RWPE2 (cell line): ENCODE measurements around the gene PPP1R27.

Experiments used
- ATAC-seq: fragments of 200-7000 bp; cut with Tn5 transposase; 3 replicates; pipeline ENCODE4 v1.9.1; 2021; ENCODE audit warnings: low read depth
- DNase-seq: peaks from one replicate; pipeline ENCODE4 v3.0.0-alpha.2; 2020; ENCODE audit warnings: low spot score
- H3K27ac ChIP-seq: fragments of 450-650 bp; 2 replicates; pipeline ENCODE4 v1.5.1; 2017; ENCODE audit warnings: mild to moderate bottlenecking; ENCODE audit not compliant: poor library complexity, severe bottlenecking
- H3K27me3 ChIP-seq: fragments of 250-450 bp; sonication (Bioruptor Pico); 2 replicates; pipeline ENCODE4 v1.5.1; 2021; ENCODE audit warnings: mild to moderate bottlenecking, moderate library complexity; ENCODE audit not compliant: insufficient read depth, poor library complexity, severe bottlenecking
- H3K36me3 ChIP-seq: fragments of 250-450 bp; sonication (Bioruptor Pico); 2 replicates; pipeline ENCODE4 v1.5.1; 2020; ENCODE audit warnings: low read depth, mild to moderate bottlenecking, moderate library complexity
- H3K4me1 ChIP-seq: fragments of 250-450 bp; sonication (Bioruptor Pico); 2 replicates; pipeline ENCODE4 v1.5.1; 2021; ENCODE audit warnings: mild to moderate bottlenecking, moderate library complexity; ENCODE audit not compliant: insufficient read depth, poor library complexity, severe bottlenecking
- H3K4me3 ChIP-seq: fragments of 250-450 bp; sonication (Bioruptor Pico); 2 replicates; pipeline ENCODE4 v1.5.1; 2021; ENCODE audit warnings: mild to moderate bottlenecking, moderate library complexity; ENCODE audit not compliant: severe bottlenecking
- H3K9me3 ChIP-seq: fragments of 250-450 bp; sonication (Bioruptor Pico); 2 replicates; pipeline ENCODE4 v1.5.1; 2021; ENCODE audit warnings: mild to moderate bottlenecking, moderate library complexity; ENCODE audit not compliant: severe bottlenecking
- TF ChIP-seq, protein P1 (sequence below): fragments of 450-650 bp; IDR thresholded peaks from one replicate; pipeline ENCODE4 v1.5.1; 2017; ENCODE audit warnings: mild to moderate bottlenecking, moderate library complexity; ENCODE audit not compliant: poor library complexity, severe bottlenecking

Gene PPP1R27

DNA sequence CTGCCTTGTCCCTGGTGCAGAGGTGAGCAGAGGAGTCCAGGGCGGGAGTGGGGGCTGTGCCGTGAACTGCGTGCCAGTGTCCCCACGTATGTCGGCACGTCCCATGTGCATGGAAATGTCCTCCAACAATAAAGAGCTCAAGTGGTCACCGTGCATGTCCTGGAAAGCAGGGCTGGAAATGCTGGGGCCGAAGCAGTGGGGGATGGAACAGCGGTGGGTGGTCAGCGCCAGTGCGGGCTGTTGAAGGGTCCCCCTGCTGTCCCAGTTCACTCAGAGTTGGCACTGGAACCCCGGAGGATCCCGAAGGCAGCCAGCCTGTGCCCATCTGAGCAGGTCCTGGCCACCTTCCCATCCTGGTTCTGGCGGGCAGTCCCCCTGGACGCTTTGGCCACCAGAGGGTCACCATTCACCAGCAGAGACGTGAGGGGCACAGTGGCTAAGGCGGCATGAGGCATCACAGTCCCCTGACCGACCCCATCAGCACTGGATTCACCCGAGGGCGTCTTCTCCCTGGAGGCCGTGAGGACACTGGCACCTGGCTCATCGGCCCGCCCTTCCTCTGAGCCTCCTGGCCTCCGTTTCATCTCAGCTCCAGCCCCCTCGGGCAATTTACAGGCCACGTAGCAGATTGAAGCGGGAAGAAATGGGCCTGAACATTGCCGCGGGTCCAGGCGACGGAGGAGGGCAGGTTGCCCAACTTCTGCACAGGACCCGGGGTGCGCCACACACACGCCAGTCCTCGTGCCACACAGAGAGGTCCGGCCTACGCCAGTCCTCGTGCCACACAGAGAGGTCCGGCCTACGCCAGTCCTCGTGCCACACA lies 20.8 kb downstream of the PPP1R27 start:
- Histone ChIP-seq H3K36me3 (no peaks in the 10 kb centered on the region), H3K27ac (no peak overlapping the region), H3K4me1 (no peaks in the 10 kb centered on the region), H3K4me3 (no peak overlapping the region), H3K9me3 (no peaks in the 10 kb centered on the region), H3K27me3 (no peaks in the 10 kb centered on the region)
- TF ChIP-seq, protein P1, sequence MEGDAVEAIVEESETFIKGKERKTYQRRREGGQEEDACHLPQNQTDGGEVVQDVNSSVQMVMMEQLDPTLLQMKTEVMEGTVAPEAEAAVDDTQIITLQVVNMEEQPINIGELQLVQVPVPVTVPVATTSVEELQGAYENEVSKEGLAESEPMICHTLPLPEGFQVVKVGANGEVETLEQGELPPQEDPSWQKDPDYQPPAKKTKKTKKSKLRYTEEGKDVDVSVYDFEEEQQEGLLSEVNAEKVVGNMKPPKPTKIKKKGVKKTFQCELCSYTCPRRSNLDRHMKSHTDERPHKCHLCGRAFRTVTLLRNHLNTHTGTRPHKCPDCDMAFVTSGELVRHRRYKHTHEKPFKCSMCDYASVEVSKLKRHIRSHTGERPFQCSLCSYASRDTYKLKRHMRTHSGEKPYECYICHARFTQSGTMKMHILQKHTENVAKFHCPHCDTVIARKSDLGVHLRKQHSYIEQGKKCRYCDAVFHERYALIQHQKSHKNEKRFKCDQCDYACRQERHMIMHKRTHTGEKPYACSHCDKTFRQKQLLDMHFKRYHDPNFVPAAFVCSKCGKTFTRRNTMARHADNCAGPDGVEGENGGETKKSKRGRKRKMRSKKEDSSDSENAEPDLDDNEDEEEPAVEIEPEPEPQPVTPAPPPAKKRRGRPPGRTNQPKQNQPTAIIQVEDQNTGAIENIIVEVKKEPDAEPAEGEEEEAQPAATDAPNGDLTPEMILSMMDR, result no peak
- DNase-seq, result peak; percentile 69
- no peak for ATAC-seq

DNA sequence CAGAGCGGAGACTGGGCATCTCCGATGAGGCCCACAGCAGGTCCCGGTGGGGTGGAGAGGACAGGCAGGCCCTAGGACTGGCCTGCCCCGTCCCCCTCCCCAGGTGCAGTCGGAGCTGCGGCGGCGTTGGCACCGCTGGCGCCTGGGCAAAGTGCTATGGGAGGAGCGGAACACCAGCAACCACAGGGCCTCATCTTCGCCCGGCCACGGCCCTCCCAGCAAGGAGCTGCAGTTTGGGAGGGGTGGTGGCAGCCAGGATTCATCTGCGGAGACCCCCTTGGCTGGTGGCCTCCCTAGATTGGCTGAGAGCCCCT lies 21.5 kb downstream of the PPP1R27 start:
- DNase-seq (no peak), ATAC-seq (no peak)
- H3K4me3 ChIP-seq, result no peak overlapping the region
- no peaks in the 10 kb centered on the region for H3K36me3 ChIP-seq
- peaks cover 5% of the 10 kb centered on the region for H3K27me3 ChIP-seq
- TF ChIP-seq, protein P1, result no peak
- no peaks in the 10 kb centered on the region for H3K9me3 ChIP-seq
- no peaks in the 10 kb centered on the region for H3K4me1 ChIP-seq
- H3K27ac ChIP-seq, result no peak overlapping the region

- Histone ChIP-seq H3K27me3 (peaks cover 10% of the 10 kb centered on the region), H3K4me3 (no peak overlapping the region), H3K36me3 (no peaks in the 10 kb centered on the region), H3K9me3 (no peaks in the 10 kb centered on the region), H3K4me1 (no peaks in the 10 kb centered on the region), H3K27ac (no peak overlapping the region)
- DNase-seq (peak; percentile 71), ATAC-seq (no peak)
- TF ChIP-seq, protein P1, result no peak
Observed at GRCh38 chr17:81812571-81813370, 22.1 kb downstream of the PPP1R27 start.

DNA sequence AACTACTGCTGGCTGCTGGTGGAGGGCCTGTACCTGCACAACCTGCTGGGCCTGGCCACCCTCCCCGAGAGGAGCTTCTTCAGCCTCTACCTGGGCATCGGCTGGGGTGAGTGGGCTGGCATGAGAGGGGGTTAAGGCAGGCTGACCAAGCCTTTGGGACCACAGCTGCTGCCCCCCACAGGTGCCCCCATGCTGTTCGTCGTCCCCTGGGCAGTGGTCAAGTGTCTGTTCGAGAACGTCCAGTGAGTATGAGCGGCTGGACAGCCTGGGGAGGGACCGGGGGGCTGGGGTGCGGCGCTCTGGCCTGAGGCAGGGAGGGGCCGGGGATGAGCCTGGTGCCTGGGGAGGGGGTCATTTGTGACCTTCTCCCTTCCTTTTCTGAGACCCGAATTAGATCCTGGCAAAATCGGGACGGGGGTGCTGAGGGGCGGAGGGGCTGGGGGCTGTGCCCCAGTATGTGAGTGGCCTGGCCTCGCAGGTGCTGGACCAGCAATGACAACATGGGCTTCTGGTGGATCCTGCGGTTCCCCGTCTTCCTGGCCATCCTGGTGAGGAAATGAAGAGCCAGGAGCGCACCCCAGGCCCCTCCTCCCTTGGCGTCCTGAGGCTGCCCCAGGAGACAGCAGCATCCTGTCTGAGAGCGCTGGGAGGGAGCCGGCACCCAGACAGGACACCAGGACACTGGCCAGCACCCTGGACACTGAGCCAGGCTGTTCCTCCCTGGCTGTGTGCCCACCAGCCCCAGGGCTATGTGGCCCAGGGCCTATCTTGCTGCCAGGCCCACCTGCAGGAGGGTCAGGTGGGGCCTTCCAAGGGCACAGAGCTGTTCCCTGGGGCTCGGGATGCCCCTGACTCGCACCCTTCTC lies 22.9 kb downstream of the PPP1R27 start:
- Histone ChIP-seq H3K27me3 (peaks cover 19% of the 10 kb centered on the region), H3K4me1 (no peaks in the 10 kb centered on the region)

More for the DNA sequence above, 22.9 kb downstream of the PPP1R27 start:
- TF ChIP-seq, protein P1, result no peak
- DNase-seq (peak; percentile 64), ATAC-seq (no peak)
- no peaks in the 10 kb centered on the region for H3K9me3 ChIP-seq
- H3K4me3 ChIP-seq, result no peak overlapping the region
- H3K27ac ChIP-seq, result no peak overlapping the region
- no peaks in the 10 kb centered on the region for H3K36me3 ChIP-seq
